Activated T-helper 9 cell treated with anti-CD3 and anti-CD28 coated beads, Interleukin-2, amount 50 U/mL, for 16 hours (primary cell): ENCODE data around the gene CACNA1D.

Experiments
- DNase-seq: peaks from one replicate; pipeline ENCODE4 v3.0.0-alpha.2; 2020; ENCODE audit warnings: low read depth

CACNA1D gene

GRCh38 chr3:53579636-53580035, 85.2 kb downstream of the CACNA1D start:
- DNase-seq = no peak

GRCh38 chr3:53581671-53582070, 87.3 kb downstream of the CACNA1D start:
- no peak for DNase-seq

GRCh38 chr3:53583161-53583690, 88.8 kb downstream of the CACNA1D start:
- no peak for DNase-seq

DNA sequence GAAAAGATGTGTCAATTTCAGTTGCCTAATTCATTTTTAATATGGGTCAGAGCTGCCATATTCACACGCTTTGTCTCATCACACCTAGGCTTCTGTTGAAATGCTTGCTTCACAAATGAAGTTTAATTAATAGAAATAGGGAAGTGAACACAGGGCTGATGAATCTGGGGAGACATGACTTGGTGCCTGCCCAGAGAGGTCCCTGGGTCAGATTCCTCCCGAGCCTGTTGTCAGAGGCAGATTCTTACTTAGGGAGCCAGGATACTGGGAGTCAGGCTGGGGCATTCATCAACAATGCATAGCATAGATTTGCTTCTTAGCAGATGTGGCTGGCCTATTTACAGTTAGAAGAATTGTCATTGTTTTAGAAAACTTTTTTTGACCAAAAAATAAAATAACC, 90.6 kb downstream of the CACNA1D start:
- no peak for DNase-seq

DNA sequence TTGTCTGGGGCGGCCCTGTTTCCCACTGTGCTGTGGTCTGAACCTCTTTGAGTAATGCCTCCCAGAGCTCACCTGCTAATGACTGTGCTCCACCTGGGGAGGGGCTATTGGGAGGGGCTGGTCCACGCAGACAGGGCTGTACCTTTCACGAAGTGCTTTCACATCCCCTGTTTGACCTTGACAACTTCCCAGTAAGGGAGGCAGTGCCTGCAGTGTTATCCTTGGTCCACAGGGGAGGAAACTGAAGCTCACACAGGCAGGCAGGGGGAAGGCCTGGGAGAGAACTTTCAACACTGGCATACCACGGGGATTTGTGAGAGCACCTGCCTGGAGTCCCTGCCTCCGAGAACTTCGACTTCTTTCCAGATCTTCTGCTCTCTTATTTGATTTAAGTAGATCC, 91.2 kb downstream of the CACNA1D start:
- no peak for DNase-seq

DNA sequence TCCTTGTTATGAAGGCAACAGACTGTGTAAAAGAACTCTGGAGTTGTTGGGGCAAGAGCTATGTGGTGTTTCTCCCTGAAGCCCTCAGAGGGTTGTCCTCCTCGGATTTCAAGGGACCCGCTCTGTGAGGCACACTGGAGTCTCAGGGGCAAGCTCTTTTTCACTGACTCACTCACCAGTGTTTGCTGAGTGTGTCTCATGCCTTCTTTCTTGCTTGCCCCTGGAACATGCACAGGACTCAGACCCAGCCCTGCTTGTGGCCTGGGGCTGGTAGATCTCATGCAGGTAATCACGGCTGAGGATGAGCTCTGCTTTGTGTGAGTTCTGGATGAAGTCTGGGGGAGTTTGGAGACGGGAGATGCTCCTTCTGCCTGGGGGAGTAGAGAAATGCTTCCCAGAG, 93.7 kb downstream of the CACNA1D start:
- DNase-seq = no peak

DNA sequence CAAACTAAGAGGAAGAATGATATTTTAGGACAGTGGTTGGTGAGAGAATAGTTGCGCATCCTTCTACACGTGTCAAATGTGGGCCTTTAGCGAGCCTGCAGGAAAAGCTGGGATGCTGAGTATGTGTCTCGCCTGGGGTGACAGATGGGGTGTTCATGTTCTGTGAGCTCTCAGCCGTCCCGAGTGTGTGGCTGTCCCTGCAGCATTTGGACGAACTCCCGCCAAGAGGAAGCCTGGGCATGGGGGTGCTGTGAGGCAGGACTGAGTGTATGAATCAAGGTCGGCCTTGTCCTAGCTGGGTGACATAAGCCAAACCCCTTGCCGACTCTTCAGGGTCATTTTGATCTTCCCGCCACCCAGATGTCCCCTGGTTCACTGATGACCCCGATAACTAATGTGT, 94.8 kb downstream of the CACNA1D start:
- DNase-seq = no peak

DNA sequence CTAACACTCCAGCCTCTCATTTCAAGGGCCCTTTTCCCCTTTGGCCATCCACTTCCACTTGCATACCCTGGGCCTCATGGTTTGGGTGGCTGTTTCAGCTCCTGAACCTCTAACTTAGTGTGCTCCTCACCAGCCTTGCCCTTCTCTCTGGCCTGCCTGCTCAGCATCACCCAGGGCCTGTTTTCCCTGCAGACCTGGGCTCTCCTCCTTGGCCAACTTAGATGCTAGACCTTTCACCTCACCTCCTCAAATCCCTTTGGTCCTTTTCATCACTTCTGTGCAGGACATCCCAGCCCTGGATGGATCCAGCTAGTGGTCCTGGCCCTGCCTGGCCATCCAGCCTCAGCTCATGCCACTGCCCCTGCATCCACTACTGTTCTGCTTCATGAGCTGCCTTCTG, 95.4 kb downstream of the CACNA1D start:
- DNase-seq = no peak

- no peak for DNase-seq
Measured at GRCh38 chr3:53590606-53591005, 96.2 kb downstream of the CACNA1D start.

GRCh38 chr3:53591646-53592045, 97.2 kb downstream of the CACNA1D start:
- no peak for DNase-seq

DNA sequence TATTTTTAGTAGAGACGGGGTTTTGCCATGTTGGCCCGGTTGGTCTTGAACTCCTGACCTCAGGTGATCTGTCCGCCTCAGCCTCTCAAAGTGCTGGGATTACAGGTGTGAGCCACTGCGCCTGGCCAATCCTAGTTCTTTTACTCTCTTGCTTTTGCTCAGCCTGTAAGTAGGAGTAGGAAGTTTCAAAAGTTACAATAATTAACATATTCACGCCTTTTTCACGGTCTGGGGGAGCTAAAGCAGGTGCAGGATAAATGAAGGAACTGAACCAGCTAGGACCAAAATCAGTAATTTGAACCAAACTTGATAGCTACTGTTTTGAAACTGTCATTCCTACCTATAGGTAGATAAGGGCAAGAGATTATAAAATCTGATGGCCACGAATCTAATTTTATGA, 98.5 kb downstream of the CACNA1D start:
- DNase-seq = no peak

- DNase-seq = no peak
Measured at GRCh38 chr3:53593611-53594010, 99.2 kb downstream of the CACNA1D start.

DNA sequence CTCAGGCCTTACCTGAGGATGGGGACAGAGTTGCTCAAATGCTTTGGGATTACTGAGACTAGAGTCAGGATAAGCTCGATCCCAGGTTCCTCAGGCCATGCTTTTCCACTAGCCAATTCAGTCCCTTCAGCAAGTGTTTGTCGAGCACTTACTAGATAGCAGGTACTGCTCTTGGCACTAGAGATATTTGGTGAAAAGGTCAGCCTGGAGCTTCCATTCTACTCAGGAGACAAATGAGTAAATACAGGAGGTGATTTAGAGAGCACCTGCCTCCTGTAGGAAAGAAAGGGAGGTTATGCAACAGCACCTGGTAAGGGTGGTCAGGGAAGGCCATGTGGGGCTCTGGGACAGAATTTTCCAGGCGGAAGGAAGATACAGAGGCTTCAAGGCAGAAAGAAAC, 99.9 kb downstream of the CACNA1D start:
- DNase-seq = no peak

GRCh38 chr3:53595660-53596059, 101.2 kb downstream of the CACNA1D start:
- DNase-seq = no peak

DNA sequence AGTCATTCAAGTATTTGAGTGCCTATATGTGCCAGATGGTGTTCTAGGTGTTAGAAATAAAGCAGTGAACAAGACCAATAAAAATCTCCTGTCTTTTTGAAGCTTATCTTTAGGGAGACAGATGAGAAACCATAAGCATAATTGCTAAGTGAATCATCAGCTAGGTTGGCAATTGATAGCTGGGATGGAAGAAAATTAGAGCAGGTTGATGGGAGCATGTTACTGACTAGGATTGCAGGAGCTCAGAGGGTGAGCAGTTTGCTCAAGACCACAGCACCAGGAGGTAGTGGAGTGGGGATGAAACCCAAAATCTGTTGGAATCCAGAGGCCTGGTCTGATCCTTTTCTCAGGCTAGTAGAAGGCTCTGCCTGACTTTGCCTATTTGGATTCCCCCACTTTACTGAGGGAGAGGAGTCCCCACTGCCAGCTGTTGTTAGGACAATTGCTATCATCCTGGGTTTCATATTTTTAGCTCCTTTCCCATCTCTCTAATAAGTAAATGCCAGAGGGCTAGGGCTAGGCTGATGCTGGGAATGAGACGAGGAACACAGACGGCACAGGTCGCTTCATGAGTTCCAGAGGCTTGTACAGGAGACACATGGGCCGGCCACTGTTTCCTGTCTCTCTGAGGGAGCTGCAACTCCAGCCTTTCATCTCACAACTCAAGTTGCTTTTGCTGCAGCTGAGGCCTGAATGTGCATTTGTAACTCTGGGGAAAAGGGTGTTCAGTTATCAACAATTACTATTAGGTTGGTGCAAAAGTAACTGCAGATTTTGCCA, 102.9 kb downstream of the CACNA1D start:
- DNase-seq = no peak

- no peak for DNase-seq
Measured at GRCh38 chr3:53599771-53600170, 105.4 kb downstream of the CACNA1D start.

DNA sequence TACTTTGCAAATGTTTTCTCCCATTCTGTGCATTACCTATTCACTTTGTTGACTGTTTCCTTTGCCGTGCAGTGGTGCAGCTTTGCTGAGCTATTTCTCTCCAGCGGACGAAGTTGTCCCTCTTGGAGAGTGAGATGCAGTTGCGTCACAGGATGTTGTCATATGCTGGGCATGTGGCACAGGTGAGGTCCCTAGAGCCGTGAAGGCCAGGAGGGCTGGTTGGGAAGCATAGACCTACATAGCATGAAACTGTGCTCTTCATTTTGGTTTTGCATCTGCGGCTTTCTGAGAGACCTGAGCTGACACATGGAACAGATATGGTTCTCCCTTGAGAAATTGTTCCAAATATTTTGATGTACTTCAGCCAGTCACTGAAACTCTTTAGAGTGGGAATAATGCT, 108.5 kb downstream of the CACNA1D start:
- no peak for DNase-seq

GRCh38 chr3:53604232-53604631, 109.8 kb downstream of the CACNA1D start:
- DNase-seq = no peak

DNA sequence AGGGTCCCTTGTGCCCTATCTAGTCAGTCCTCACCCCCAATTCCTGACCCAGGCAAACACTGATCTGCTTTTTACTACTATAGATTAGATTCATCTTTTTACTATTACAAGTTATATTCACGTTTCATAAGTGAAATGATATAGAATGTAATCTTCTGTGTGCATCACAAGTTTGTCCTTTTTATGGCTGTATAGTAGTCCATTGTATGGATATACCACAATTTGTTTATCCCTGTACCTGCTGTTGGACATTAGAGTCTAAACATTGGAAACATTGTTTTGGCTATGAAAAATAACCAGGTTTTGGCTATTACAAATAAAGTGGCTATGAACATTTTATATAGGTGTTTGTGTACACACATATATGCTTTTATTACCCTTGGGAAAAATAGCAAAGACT, 112.4 kb downstream of the CACNA1D start:
- no peak for DNase-seq

GRCh38 chr3:53612508-53612907, 118.1 kb downstream of the CACNA1D start:
- no peak for DNase-seq

DNA sequence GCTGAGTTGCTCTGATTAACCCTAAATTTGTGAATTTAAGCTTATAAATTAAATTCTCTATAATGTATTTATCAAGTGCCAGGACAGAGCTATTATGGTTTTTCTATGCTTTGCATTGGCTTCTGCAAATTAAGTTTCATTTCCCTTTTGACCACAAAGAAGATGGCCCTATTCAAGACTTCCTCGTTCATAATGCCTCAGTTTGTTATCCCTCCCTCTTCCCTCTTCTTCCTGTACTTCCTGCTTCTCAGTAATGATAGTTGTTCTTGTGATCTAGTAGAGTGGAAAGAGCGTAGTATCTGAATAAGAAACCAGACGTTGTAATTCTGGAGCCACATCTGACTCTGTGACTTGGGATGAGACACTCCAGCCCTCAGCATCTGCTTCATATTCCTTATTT, 118.7 kb downstream of the CACNA1D start:
- no peak for DNase-seq

DNA sequence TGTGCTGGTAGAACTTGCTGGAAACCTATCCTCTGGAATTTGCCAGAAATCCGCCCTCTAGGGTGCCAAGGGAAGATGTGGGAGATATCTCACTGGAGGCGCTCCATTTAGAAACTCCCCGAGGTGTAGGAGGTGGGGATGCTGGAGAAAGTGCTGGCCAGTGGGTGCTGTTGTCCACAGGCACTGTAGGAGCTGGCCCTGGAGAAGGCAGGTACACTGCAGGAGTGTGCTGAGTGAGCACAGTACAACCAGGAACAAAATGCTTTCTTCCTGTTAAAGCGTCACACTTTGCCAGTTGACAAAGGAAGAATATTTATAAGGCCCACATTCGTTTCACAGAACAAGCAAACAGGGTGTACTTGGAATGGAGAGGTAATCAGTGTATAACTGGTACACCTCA, 119.9 kb downstream of the CACNA1D start:
- no peak for DNase-seq

DNA sequence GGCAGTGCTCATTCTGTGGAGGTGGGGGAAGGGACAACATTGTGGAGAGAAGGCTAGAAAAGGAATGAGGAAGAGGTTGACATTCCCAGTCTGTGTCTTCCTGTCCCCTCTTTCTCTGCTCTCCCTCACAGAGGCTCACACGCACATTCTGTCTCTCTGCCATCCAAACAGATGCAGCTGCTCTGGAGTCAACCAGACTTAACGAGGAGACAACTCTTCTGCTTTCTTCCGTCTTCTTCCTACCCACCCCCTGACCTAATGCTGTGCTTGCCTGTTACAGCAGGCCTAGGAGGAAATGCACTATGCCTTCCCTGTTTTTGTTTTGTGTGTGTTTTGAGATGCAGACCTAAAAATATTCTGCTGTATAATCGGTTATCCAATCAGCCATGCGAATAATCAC, 121.9 kb downstream of the CACNA1D start:
- no peak for DNase-seq
